Endodermal cell (in vitro differentiated cells): ENCODE data around the gene RIMKLA. TPM values are rescaled to one million over a fixed set of nuclear protein-coding genes. Genes with fewer than 3 reads are reported as not detected.

Source experiments
- DNase-seq: peaks from one replicate; pipeline ENCODE4 v3.0.0-alpha.2; 2017
- H3K27ac ChIP-seq: 2 replicates; pipeline ENCODE4 v1.5.1; 2013; ENCODE audit warnings: mild to moderate bottlenecking, low read depth, low read length, moderate library complexity
- H3K27me3 ChIP-seq: 2 replicates; pipeline ENCODE4 v1.6.1; 2013; ENCODE audit warnings: mild to moderate bottlenecking, low read length, moderate library complexity; ENCODE audit not compliant: insufficient read depth, control insufficient read depth, poor library complexity, severe bottlenecking
- H3K36me3 ChIP-seq: 2 replicates; pipeline ENCODE4 v1.7.0; 2013; ENCODE audit warnings: mild to moderate bottlenecking, low read length, moderate library complexity; ENCODE audit not compliant: control insufficient read depth, insufficient read depth
- H3K4me1 ChIP-seq: one replicate; pipeline ENCODE4 v1.7.0; 2013; ENCODE audit warnings: low read length; ENCODE audit not compliant: control insufficient read depth, insufficient read depth
- H3K4me3 ChIP-seq: 2 replicates; pipeline ENCODE4 v1.5.1; 2013; ENCODE audit warnings: mild to moderate bottlenecking, low read length, moderate library complexity
- H3K9ac ChIP-seq: 2 replicates; pipeline ENCODE4 v1.6.1; 2013; ENCODE audit warnings: mild to moderate bottlenecking, low read length, moderate library complexity; ENCODE audit not compliant: poor library complexity, severe bottlenecking; ENCODE audit errors: extremely low read depth
- H3K9me3 ChIP-seq: 2 replicates; pipeline ENCODE4 v1.6.1; 2013; ENCODE audit warnings: mild to moderate bottlenecking, low read length, moderate library complexity; ENCODE audit not compliant: control insufficient read depth
- H3K27ac Mint-ChIP-seq: 2 replicates; pipeline ENCODE4 v1.8.0; 2020; ENCODE audit warnings: mixed read lengths
- H3K27me3 Mint-ChIP-seq: 2 replicates; pipeline ENCODE4 v1.8.0; 2021; ENCODE audit warnings: mild to moderate bottlenecking, mixed read lengths; ENCODE audit not compliant: insufficient read depth
- H3K36me3 Mint-ChIP-seq: 2 replicates; pipeline ENCODE4 v1.8.0; 2020; ENCODE audit warnings: low read depth, mixed read lengths
- H3K4me1 Mint-ChIP-seq: 2 replicates; pipeline ENCODE4 v1.8.0; 2020; ENCODE audit warnings: mixed read lengths
- H3K4me3 Mint-ChIP-seq: 2 replicates; pipeline ENCODE4 v1.8.0; 2020; ENCODE audit warnings: mild to moderate bottlenecking, moderate library complexity, mixed read lengths
- H3K9me3 Mint-ChIP-seq: 2 replicates; pipeline ENCODE4 v1.8.0; 2020; ENCODE audit warnings: mild to moderate bottlenecking, mixed read lengths
- CTCF ChIP-seq: fragments of 200-600 bp; sonication (generic); conservative IDR thresholded peaks from 2 replicates; pipeline ENCODE4 v1.5.0; 2021; ENCODE audit warnings: antibody characterized with exemption, mild to moderate bottlenecking
- WGBS, 2 experiments: methylation state at CpG; one replicate each; pipeline versions ENCODE4 v1.1.5 to v1.1.7; 2013; ENCODE audit warnings: missing lambda C conversion rate in 2 of 2, mixed read lengths in 1 of 2; ENCODE audit not compliant: insufficient coverage in 1 of 2, insufficient read length in 1 of 2; 5-methylcytosine and 5-hydroxymethylcytosine counted together
- total RNA-seq, 2 donors: library from RNA; stranded (reverse); fragmentation: NEBNext Ultra II Directional in 1 of 2; extraction: Animal tissue kit (Norgen Biotek cat#: 25700) in 1 of 2; gene quantifications; 2 replicates in 1 of 2; 3 replicates in 1 of 2; pipeline ENCODE4 v1.2.1, GENCODE V29; 2021

The RIMKLA gene
- total RNA-seq, 2 donors from 2014 or later, result 0.73 to 1.9 TPM

DNA sequence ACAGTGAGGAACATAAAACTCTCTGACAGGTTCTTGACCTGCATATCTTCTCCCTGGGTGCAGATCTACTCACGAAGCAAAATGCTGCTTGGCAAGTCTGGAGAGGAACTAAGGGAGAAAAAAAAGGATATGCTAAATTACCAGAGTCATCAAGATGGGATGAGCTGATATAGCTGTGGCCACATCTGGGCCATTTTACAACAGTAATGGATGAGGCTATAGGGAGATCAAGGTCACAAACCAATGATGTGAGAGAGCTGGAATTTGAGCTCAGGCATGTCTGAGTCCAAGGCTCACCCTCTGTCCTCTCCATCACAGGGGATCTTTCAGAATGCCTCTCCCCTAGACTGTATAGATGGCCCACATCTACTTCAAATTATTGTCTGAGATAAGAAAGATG, 49.0 kb downstream of the RIMKLA start:
- H3K9ac ChIP-seq, result no peak overlapping the region
- no peak for DNase-seq
- H3K9me3 ChIP-seq, result no peaks in the 10 kb centered on the region
- no peaks in the 10 kb centered on the region for H3K27me3 ChIP-seq
- Mint-ChIP-seq H3K9me3 (peaks cover 1% of the 10 kb centered on the region), H3K27ac (no peak overlapping the region), H3K4me3 (no peak overlapping the region), H3K36me3 (no peaks in the 10 kb centered on the region), H3K4me1 (peaks cover 12% of the 10 kb centered on the region), H3K27me3 (no peaks in the 10 kb centered on the region)
- H3K36me3 ChIP-seq, result no peaks in the 10 kb centered on the region
- TF ChIP-seq CTCF, result no peak
- 85 to 100% methylated on average over 1 of the region's 1 CpG for WGBS, 2 experiments
- H3K27ac ChIP-seq, result no peak overlapping the region
- H3K4me3 ChIP-seq, result no peak overlapping the region
- peaks cover 4% of the 10 kb centered on the region for H3K4me1 ChIP-seq

DNA sequence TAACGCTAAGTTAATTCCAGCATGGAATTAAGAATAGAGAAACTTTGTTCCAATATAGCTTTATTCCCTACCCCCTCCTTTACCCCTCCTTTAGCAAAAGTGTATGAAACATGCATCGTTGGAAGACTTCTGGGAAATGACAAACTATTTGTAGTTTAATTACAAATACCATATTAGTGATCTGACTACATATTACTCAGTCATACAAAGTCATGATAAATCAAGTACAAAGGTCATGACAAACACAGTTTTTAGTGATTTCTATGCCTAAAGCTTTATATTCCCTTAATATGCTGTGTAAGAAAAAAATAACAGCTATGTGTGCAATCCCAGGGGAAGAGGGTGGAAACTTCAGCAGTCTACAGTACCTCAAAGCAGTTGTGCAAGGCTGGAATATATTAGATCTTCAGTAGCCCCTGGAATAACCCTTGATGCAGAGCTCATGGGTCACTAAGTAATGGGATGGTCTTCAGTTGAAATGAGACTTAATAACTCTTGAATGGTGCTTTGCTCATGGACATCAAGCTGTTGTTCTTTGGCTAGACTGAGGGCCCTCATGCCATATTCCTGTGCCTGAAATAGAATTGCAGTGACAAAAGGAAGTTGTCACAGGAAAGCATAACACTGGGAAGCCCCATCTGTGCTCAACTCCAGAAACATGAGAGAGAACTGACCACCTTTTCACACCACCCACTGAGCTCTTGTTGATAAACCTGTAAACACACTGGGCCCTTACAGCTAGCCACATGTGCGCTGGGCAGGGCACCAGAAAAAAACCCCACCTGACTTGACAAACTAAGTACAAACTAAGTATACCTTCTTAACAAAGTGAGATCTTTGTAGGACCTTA, 49.9 kb downstream of the RIMKLA start:
- Histone ChIP-seq H3K36me3 (no peaks in the 10 kb centered on the region), H3K27ac (no peak overlapping the region), H3K9me3 (no peaks in the 10 kb centered on the region), H3K4me3 (no peak overlapping the region), H3K27me3 (no peaks in the 10 kb centered on the region), H3K4me1 (peaks cover 4% of the 10 kb centered on the region), H3K9ac (no peak overlapping the region)
- Mint-ChIP-seq H3K36me3 (no peaks in the 10 kb centered on the region), H3K27ac (no peak overlapping the region), H3K4me1 (peaks cover 12% of the 10 kb centered on the region), H3K4me3 (no peak overlapping the region), H3K27me3 (no peaks in the 10 kb centered on the region), H3K9me3 (peaks cover 1% of the 10 kb centered on the region)
- no peak for TF ChIP-seq CTCF
- WGBS, 2 experiments, result 95% methylated on average over 3 of the region's 3 CpGs; no CpG with 5 or more reads in 1 of the 2 experiments
- no peak for DNase-seq

DNA sequence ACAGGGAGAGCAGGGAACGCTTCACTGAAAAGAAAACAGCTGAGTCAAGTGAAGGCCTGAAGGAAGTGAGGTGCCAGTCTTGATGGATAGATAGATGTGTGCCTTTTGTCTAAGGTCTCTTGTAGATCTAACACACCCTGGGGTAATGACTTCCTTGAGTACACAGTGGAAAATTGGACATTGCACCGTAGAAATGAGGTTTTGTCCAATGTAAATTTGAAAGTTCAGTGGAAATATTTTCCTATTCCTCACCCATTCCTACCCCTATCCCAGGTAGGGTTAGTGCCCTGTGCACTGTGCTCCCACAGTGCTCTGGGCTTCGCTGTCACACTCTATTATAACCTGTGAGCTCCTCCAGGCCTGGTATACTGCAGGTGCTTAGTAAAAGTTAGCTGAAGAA, 50.9 kb downstream of the RIMKLA start:
- Histone ChIP-seq H3K27ac (no peak overlapping the region), H3K9me3 (no peaks in the 10 kb centered on the region), H3K4me1 (peaks cover 4% of the 10 kb centered on the region), H3K9ac (no peak overlapping the region), H3K4me3 (no peak overlapping the region), H3K27me3 (no peaks in the 10 kb centered on the region), H3K36me3 (no peaks in the 10 kb centered on the region)
- no peak overlapping the region for H3K27ac Mint-ChIP-seq
- no peak overlapping the region for H3K4me3 Mint-ChIP-seq
- H3K9me3 Mint-ChIP-seq, result no peaks in the 10 kb centered on the region
- no peaks in the 10 kb centered on the region for H3K36me3 Mint-ChIP-seq
- no peaks in the 10 kb centered on the region for H3K27me3 Mint-ChIP-seq
- H3K4me1 Mint-ChIP-seq, result peaks cover 12% of the 10 kb centered on the region
- no peak for DNase-seq
- 86 to 100% methylated on average over 1 to 3 of the region's 3 CpGs for WGBS, 2 experiments
- TF ChIP-seq CTCF, result no peak
